Measurements from ENCODE around the gene CALD1. TPM values are rescaled to one million over a fixed set of nuclear protein-coding genes. Genes with fewer than 3 reads are reported as not detected.

CALD1 gene, protein sequence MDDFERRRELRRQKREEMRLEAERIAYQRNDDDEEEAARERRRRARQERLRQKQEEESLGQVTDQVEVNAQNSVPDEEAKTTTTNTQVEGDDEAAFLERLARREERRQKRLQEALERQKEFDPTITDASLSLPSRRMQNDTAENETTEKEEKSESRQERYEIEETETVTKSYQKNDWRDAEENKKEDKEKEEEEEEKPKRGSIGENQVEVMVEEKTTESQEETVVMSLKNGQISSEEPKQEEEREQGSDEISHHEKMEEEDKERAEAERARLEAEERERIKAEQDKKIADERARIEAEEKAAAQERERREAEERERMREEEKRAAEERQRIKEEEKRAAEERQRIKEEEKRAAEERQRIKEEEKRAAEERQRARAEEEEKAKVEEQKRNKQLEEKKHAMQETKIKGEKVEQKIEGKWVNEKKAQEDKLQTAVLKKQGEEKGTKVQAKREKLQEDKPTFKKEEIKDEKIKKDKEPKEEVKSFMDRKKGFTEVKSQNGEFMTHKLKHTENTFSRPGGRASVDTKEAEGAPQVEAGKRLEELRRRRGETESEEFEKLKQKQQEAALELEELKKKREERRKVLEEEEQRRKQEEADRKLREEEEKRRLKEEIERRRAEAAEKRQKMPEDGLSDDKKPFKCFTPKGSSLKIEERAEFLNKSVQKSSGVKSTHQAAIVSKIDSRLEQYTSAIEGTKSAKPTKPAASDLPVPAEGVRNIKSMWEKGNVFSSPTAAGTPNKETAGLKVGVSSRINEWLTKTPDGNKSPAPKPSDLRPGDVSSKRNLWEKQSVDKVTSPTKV
- polyA plus RNA-seq (2012; ENCODE audit: low read depth, missing spikeins): 1.2 TPM

DNA sequence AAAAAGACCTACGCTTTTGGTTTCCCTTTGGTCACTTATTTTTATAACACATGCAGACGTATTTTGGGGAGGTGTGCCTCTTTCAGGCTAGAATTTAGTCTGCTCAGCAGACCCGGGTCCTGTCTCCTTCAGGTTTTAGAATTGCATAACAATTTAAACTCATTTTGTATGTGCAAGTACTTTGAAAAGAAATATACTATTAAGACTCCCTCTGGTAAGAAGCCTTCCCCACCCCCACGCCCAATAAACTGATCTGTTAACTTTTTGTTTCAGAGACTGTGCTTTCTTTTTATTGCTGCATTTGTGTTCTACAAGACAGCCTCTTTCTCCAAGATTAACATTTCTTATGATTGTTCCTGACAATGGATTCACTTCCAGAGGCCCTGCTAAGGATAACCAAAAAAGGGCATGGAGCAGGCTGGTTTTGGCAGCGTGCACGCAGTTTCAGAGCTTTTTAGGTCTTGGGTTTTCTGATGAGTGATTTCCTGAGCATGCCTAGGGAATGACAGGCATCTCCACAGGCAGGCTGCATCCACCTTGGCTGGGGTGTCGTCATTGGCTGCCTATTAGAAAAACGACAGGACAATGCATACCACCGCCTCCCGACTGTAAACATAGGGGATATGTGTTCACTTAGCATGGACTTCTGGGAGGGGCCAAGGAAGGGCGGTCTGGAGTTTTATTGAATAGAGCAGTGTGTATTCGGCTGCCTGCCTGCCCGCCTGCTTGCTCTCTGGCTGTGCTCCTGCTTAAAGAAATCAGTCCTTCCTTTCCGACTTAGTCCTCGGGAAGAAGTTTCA lies at the start of gene CALD1:
CALD1 (plus strand) TSS at position 694 of the 800 bp plus-strand sequence. CDS start 88,100 bp downstream, outside the sequence.
- TF ChIP-seq PAX5 (IDR thresholded peaks at IDR 0.05; ENCODE audit: insufficient read depth, low read length, severe bottlenecking): no peak
- TF ChIP-seq TAF1 (IDR thresholded peaks at IDR 0.05; ENCODE audit: low read depth, low read length): no peak
- TF ChIP-seq POLR2AphosphoS5 (IDR thresholded peaks at IDR 0.05; ENCODE audit: low read depth, low read length): no peak
- no peak for TF ChIP-seq SPI1 (IDR thresholded peaks at IDR 0.05; ENCODE audit: low read depth, low read length)
- no peak for TF ChIP-seq POU2F2 (IDR thresholded peaks at IDR 0.05; ENCODE audit: low read depth, low read length)
- no peak for TF ChIP-seq POLR2A (IDR thresholded peaks at IDR 0.05; ENCODE audit: low read depth, low read length)
- DNase-seq (ENCODE audit: insufficient read length, low spot score) (no peak), FAIRE-seq (no peak)

DNA sequence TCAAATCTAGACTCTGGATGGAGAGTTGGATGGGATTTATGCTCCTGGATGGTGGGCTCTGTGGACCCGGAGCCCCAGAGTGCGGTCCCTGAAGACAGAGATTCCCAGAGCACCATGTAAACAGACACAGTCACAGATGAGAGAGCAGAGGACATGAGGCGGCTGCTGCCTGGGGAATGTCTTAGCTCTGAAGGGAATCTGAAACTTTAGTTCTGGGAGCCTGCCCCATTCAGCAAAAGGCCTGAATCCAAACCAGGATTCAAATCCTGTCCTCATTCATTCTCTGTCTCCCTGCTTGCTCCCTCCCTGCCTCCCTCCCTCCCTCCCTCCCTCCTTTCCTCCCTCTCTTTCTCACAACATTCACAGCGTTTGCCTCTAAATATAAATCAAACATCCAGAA lies 49.5 kb upstream of the CALD1 start:
- DNase-seq (ENCODE audit: insufficient read length, low spot score): no peak
- no peak for TF ChIP-seq POLR2A (IDR thresholded peaks at IDR 0.05; ENCODE audit: low read depth, low read length)
- TF ChIP-seq POU2F2 (IDR thresholded peaks at IDR 0.05; ENCODE audit: low read depth, low read length): no peak
- no peak for TF ChIP-seq TAF1 (IDR thresholded peaks at IDR 0.05; ENCODE audit: low read depth, low read length)
- TF ChIP-seq SPI1 (IDR thresholded peaks at IDR 0.05; ENCODE audit: low read depth, low read length): no peak
- no peak for TF ChIP-seq PAX5 (IDR thresholded peaks at IDR 0.05; ENCODE audit: insufficient read depth, low read length, severe bottlenecking)
- no peak for TF ChIP-seq POLR2AphosphoS5 (IDR thresholded peaks at IDR 0.05; ENCODE audit: low read depth, low read length)
- FAIRE-seq: no peak

DNA sequence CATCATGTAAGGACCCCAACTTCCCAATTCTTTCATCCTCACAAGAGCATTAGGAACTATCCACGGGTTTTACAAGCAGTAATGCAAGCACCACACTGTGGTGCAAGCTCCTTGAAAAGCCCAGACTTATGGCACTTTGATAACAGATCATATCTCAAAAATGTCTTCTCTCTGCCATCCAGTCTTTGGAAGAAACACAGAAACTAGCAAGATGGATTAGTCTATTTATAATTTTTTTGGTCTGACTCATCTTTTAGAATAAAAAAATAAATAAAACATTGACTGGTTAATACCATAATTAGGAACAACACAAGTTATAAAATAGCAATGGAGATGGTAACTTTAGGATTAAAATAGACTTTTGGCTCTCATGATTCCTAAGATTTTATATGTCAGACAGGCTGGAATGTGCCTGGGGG lies 49.0 kb upstream of the CALD1 start:
- no peak for TF ChIP-seq PAX5 (IDR thresholded peaks at IDR 0.05; ENCODE audit: insufficient read depth, low read length, severe bottlenecking)
- TF ChIP-seq TAF1 (IDR thresholded peaks at IDR 0.05; ENCODE audit: low read depth, low read length): no peak
- TF ChIP-seq POU2F2 (IDR thresholded peaks at IDR 0.05; ENCODE audit: low read depth, low read length): no peak
- TF ChIP-seq SPI1 (IDR thresholded peaks at IDR 0.05; ENCODE audit: low read depth, low read length): no peak
- TF ChIP-seq POLR2A (IDR thresholded peaks at IDR 0.05; ENCODE audit: low read depth, low read length): no peak
- TF ChIP-seq POLR2AphosphoS5 (IDR thresholded peaks at IDR 0.05; ENCODE audit: low read depth, low read length): no peak
- no peak for DNase-seq (ENCODE audit: insufficient read length, low spot score)
- FAIRE-seq: no peak

DNA sequence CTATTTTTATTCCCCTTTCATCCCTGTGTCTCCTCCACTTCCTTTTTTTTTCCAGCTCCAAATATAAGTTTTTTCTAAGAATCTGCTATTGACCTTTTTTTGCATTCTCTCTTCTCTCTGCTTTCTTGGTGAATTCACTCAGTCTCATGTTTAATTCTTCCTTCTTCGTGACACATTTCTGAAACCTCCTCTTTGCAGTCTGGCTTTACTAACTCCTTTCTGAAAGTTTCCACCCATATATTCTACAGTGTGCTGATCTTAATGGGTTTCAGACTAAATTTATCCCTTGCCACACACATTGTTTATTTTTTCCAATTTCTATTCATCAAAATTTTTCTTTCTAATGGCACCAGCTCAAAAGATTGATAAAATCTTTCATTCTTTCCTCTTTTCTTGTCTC lies 47.8 kb upstream of the CALD1 start:
- DNase-seq (ENCODE audit: insufficient read length, low spot score): no peak
- no peak for FAIRE-seq
- TF ChIP-seq POU2F2 (IDR thresholded peaks at IDR 0.05; ENCODE audit: low read depth, low read length): no peak
- no peak for TF ChIP-seq POLR2AphosphoS5 (IDR thresholded peaks at IDR 0.05; ENCODE audit: low read depth, low read length)
- no peak for TF ChIP-seq TAF1 (IDR thresholded peaks at IDR 0.05; ENCODE audit: low read depth, low read length)
- TF ChIP-seq POLR2A (IDR thresholded peaks at IDR 0.05; ENCODE audit: low read depth, low read length): no peak
- no peak for TF ChIP-seq SPI1 (IDR thresholded peaks at IDR 0.05; ENCODE audit: low read depth, low read length)
- no peak for TF ChIP-seq PAX5 (IDR thresholded peaks at IDR 0.05; ENCODE audit: insufficient read depth, low read length, severe bottlenecking)

DNA sequence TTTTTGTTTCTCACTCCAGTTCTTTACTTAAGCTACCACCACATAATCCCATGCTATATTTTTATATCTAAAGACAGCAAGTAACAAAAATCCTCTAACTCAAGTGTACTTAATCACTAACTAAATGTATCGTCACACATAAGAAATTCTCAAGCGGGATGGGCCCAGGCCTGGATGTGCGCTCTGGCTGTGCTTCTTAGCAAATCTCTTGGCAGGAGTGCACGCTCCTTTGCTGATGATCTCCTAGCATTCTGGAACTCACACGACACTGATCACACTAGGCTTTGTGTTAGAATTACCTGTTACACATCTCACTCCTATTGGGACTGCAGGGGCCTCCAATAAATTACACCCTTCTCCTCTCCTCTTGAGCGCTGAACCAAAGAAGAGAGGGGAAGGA lies 46.7 kb upstream of the CALD1 start:
- FAIRE-seq (no peak), DNase-seq (ENCODE audit: insufficient read length, low spot score) (no peak)
- TF ChIP-seq POLR2A (IDR thresholded peaks at IDR 0.05; ENCODE audit: low read depth, low read length) (no peak), POLR2AphosphoS5 (IDR thresholded peaks at IDR 0.05; ENCODE audit: low read depth, low read length) (no peak), SPI1 (IDR thresholded peaks at IDR 0.05; ENCODE audit: low read depth, low read length) (no peak), TAF1 (IDR thresholded peaks at IDR 0.05; ENCODE audit: low read depth, low read length) (no peak), PAX5 (IDR thresholded peaks at IDR 0.05; ENCODE audit: insufficient read depth, low read length, severe bottlenecking) (no peak), POU2F2 (IDR thresholded peaks at IDR 0.05; ENCODE audit: low read depth, low read length) (no peak)

DNA sequence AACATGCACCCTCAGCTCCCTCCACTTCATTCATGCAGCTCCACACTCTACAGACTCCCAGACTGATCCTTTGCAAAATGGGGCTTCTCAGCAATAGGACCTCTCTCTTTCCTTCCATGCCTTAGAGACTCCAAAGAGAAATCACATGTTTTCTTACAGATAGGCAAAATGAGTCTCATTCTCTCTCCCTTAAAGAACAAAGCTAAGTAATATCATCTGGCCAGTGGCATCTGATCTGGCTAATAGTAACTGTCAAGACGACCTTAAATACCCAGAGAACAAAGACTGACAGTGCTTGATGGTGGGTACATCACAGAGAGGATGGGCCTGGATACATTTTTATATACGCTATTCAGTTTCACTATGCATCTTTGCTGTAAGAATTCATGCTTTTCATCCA lies 43.1 kb upstream of the CALD1 start:
- DNase-seq (ENCODE audit: insufficient read length, low spot score): no peak
- TF ChIP-seq POLR2AphosphoS5 (IDR thresholded peaks at IDR 0.05; ENCODE audit: low read depth, low read length): no peak
- TF ChIP-seq SPI1 (IDR thresholded peaks at IDR 0.05; ENCODE audit: low read depth, low read length): no peak
- no peak for TF ChIP-seq PAX5 (IDR thresholded peaks at IDR 0.05; ENCODE audit: insufficient read depth, low read length, severe bottlenecking)
- no peak for TF ChIP-seq TAF1 (IDR thresholded peaks at IDR 0.05; ENCODE audit: low read depth, low read length)
- no peak for TF ChIP-seq POU2F2 (IDR thresholded peaks at IDR 0.05; ENCODE audit: low read depth, low read length)
- no peak for TF ChIP-seq POLR2A (IDR thresholded peaks at IDR 0.05; ENCODE audit: low read depth, low read length)
- FAIRE-seq: no peak

DNA sequence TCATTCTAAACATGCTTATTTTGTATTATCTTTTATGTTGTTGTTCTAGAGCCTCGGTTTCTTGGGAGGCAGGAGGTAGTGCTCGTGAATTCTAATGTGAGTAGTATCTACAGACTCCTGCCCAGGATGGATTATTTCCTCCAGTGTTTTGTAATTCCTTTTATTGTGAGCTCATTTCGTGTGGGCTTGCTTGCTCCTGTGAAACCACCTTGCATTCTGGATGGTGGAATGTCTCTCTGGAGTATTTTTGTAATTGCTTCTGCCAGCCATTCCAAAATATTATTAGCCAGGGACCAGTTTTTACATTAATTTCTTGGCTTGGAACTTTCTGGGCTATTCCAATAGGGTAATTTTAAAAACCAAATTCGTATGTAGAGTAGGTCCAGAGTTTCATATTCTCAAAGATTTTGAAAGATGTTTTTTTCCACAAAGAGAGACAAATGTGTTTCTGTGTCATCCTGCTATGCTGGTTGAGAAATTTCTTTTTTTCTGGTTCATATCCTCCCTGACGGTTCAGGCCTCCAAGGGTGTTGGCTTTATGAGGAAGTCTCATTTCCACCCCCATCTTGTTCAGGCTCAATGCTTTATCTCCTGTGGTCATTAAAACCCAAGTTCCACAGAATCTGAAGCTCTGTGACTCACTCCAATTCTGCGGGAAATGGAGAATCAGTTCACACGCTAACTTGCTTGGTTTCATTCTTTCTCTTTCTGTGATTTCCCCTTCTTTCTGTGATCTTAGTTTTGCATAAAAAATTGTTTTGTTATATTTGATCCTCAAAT lies 41.7 kb upstream of the CALD1 start:
- TF ChIP-seq SPI1 (IDR thresholded peaks at IDR 0.05; ENCODE audit: low read depth, low read length): peak; percentile 77
- TF ChIP-seq POLR2A (IDR thresholded peaks at IDR 0.05; ENCODE audit: low read depth, low read length): no peak
- no peak; the same call in 1 of the 2 replicates for TF ChIP-seq POU2F2 (IDR thresholded peaks at IDR 0.05; ENCODE audit: low read depth, low read length)
- no peak for TF ChIP-seq POLR2AphosphoS5 (IDR thresholded peaks at IDR 0.05; ENCODE audit: low read depth, low read length)
- peak; percentile 2 for TF ChIP-seq PAX5 (IDR thresholded peaks at IDR 0.05; ENCODE audit: insufficient read depth, low read length, severe bottlenecking)
- TF ChIP-seq TAF1 (IDR thresholded peaks at IDR 0.05; ENCODE audit: low read depth, low read length): no peak
- peak; percentile 7 for DNase-seq (ENCODE audit: insufficient read length, low spot score)
- no peak for FAIRE-seq

DNA sequence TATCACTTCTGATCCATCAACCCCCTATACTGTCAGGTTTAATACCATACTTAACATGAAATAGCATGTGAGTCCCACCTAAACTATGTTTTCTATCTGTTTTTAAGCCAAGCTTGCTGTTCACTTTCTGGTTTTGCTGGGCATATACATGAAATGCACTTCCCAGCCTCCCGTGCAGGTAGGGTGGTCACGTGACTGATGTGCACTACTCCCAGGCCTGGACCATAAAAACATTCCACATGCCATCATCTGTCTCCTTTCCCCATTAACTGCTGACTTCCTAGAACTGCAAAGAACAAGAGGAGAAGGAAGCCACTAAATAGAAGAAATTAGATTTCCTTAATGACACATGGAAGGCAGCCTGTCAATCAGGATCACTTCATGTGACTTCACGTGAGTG lies 40.1 kb upstream of the CALD1 start:
- DNase-seq (ENCODE audit: insufficient read length, low spot score) (no peak), FAIRE-seq (no peak)
- TF ChIP-seq TAF1 (IDR thresholded peaks at IDR 0.05; ENCODE audit: low read depth, low read length) (no peak), POLR2AphosphoS5 (IDR thresholded peaks at IDR 0.05; ENCODE audit: low read depth, low read length) (no peak), POU2F2 (IDR thresholded peaks at IDR 0.05; ENCODE audit: low read depth, low read length) (no peak), SPI1 (IDR thresholded peaks at IDR 0.05; ENCODE audit: low read depth, low read length) (no peak), POLR2A (IDR thresholded peaks at IDR 0.05; ENCODE audit: low read depth, low read length) (no peak), PAX5 (IDR thresholded peaks at IDR 0.05; ENCODE audit: insufficient read depth, low read length, severe bottlenecking) (no peak)

Measured in GM12891 (cell line).